Neural progenitor cell (in vitro differentiated cells): ENCODE measurements around the gene SLX4IP. TPM values are rescaled to one million over a fixed set of nuclear protein-coding genes. Genes with fewer than 3 reads are reported as not detected.

Experiments used
- DNase-seq: peaks from one replicate; pipeline ENCODE4 v3.0.0-alpha.2; 2016; ENCODE audit warnings: low spot score
- H2AFZ ChIP-seq: fragments of 200-600 bp; sonication (generic); replicated peaks from 2 replicates; pipeline ENCODE4 v1.6.1; 2016; ENCODE audit warnings: antibody characterized with exemption
- H3F3A ChIP-seq: fragments of 200-600 bp; sonication (generic); 2 replicates; pipeline ENCODE4 v1.6.1; 2016; ENCODE audit warnings: antibody characterized with exemption, low read depth
- H3K27ac ChIP-seq: fragments of 200-600 bp; sonication (generic); 2 replicates; pipeline ENCODE4 v1.5.1; 2016; ENCODE audit warnings: mild to moderate bottlenecking
- H3K27me3 ChIP-seq: fragments of 200-600 bp; sonication (generic); 2 replicates; pipeline ENCODE4 v1.6.1; 2016; ENCODE audit warnings: mild to moderate bottlenecking, moderate library complexity
- H3K36me3 ChIP-seq: fragments of 200-600 bp; sonication (generic); 2 replicates; pipeline ENCODE4 v1.5.1; 2016
- H3K4me1 ChIP-seq: fragments of 200-600 bp; sonication (generic); 2 replicates; pipeline ENCODE4 v1.6.1; 2016; ENCODE audit warnings: mixed run types
- H3K4me2 ChIP-seq: fragments of 200-600 bp; sonication (generic); 2 replicates; pipeline ENCODE4 v1.6.1; 2016
- H3K4me3 ChIP-seq: fragments of 200-600 bp; sonication (generic); 2 replicates; pipeline ENCODE4 v1.5.1; 2016
- H3K79me2 ChIP-seq: fragments of 200-600 bp; sonication (generic); 2 replicates; pipeline ENCODE4 v1.6.1; 2016; ENCODE audit warnings: low read depth
- H3K9ac ChIP-seq: fragments of 200-600 bp; sonication (generic); 2 replicates; pipeline ENCODE4 v1.6.1; 2016
- H3K9me3 ChIP-seq: fragments of 200-600 bp; sonication (generic); 2 replicates; pipeline ENCODE4 v1.5.1; 2016; ENCODE audit warnings: low read depth
- H4K20me1 ChIP-seq: fragments of 200-600 bp; sonication (generic); 2 replicates; pipeline ENCODE4 v1.6.1; 2016; ENCODE audit warnings: low read depth
- H3K27ac Mint-ChIP-seq: 3 replicates; pipeline ENCODE4 v1.8.0; 2021; ENCODE audit warnings: mixed read lengths
- H3K27me3 Mint-ChIP-seq: 2 replicates; pipeline ENCODE4 v1.8.0; 2022; ENCODE audit warnings: low read depth, mild to moderate bottlenecking, inconsistent platforms, moderate library complexity, mixed read lengths; ENCODE audit not compliant: insufficient read depth
- H3K36me3 Mint-ChIP-seq: 3 replicates; pipeline ENCODE4 v1.8.0; 2021; ENCODE audit warnings: mixed read lengths
- H3K4me1 Mint-ChIP-seq: 3 replicates; pipeline ENCODE4 v1.8.0; 2021; ENCODE audit warnings: mixed read lengths
- H3K4me3 Mint-ChIP-seq: 3 replicates; pipeline ENCODE4 v1.8.0; 2021; ENCODE audit warnings: mild to moderate bottlenecking, moderate library complexity, mixed read lengths
- H3K9me3 Mint-ChIP-seq: 3 replicates; pipeline ENCODE4 v1.8.0; 2020; ENCODE audit warnings: mixed read lengths
- EZH2 ChIP-seq: fragments of 200-600 bp; sonication (generic); IDR thresholded peaks from 2 replicates; pipeline ENCODE4 v1.6.1; 2017; ENCODE audit warnings: antibody characterized with exemption, mild to moderate bottlenecking, moderate library complexity
- EZH2phosphoT487 ChIP-seq: fragments of 200-600 bp; sonication (generic); IDR thresholded peaks from 2 replicates; pipeline ENCODE4 v1.6.1; 2017; ENCODE audit warnings: antibody characterized with exemption
- total RNA-seq: library from RNA; depleted of rRNA; stranded (reverse); fragments of >200 nt; gene quantifications from 2 replicates; pipeline ENCODE4 v1.2.3, GENCODE V29; 2015; ENCODE audit warnings: low replicate concordance
- TF ChIP-seq, protein P1 (sequence below): fragments of 200-600 bp; sonication (generic); IDR thresholded peaks from 2 replicates; pipeline ENCODE4 v1.5.1; 2017; ENCODE audit warnings: antibody characterized with exemption, mild to moderate bottlenecking

SLX4IP gene
- total RNA-seq, 1 donor from 2014 or later = 9.5 TPM

DNA sequence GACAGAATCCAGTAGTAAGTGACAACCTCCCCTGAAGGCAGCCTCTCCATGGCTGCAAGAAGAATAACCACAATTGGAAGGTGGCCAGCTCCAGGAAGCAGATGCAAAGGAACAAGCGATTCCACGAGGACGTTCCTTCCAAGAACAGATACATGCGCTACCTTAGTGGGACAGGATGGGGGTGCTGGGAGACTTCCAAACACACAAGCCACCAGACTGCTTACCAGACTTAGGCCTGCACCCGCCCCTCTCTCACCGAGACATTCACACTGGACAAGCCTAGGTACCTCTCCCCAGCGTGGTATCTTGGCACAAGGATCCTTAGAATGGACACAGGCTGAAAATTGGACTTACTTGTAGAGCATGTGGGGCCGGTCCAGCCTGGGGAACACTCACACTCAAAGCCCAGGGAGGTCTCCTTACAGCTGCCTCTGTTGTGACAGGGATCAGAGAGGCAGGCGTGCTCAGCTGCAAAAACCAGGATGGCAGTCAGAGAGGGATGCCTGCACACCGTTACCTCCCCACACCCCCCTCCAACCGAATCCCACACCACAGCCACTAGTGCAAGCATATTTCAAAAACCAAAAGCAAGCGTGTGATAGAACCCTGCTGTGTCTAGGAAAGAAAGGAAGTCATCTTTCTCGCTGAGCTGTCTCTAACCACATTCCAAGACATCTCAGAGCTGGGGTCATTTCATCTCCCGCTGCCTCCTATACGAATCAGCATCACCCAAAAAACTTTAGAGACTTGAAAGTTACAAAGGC lies 216.3 kb downstream of the SLX4IP start:
- Mint-ChIP-seq H3K27ac (peak overlapping the region; percentile 76), H3K36me3 (peaks cover 61% of the 10 kb centered on the region), H3K9me3 (no peaks in the 10 kb centered on the region), H3K27me3 (peaks cover 15% of the 10 kb centered on the region), H3K4me3 (peak overlapping the region; percentile 33), H3K4me1 (peaks cover 95% of the 10 kb centered on the region)
- Histone ChIP-seq H2AFZ (no peak overlapping the region), H4K20me1 (peaks cover 98% of the 10 kb centered on the region), H3K9ac (no peak overlapping the region), H3K27me3 (no peaks in the 10 kb centered on the region), H3F3A (peaks cover 43% of the 10 kb centered on the region), H3K27ac (no peak overlapping the region), H3K79me2 (peaks cover 64% of the 10 kb centered on the region), H3K36me3 (peaks cover 11% of the 10 kb centered on the region), H3K9me3 (no peaks in the 10 kb centered on the region), H3K4me3 (no peak overlapping the region), H3K4me1 (peaks cover 70% of the 10 kb centered on the region), H3K4me2 (peak overlapping the region; percentile 18)
- TF ChIP-seq EZH2 (no peak), EZH2phosphoT487 (no peak)
- TF ChIP-seq, protein P1, sequence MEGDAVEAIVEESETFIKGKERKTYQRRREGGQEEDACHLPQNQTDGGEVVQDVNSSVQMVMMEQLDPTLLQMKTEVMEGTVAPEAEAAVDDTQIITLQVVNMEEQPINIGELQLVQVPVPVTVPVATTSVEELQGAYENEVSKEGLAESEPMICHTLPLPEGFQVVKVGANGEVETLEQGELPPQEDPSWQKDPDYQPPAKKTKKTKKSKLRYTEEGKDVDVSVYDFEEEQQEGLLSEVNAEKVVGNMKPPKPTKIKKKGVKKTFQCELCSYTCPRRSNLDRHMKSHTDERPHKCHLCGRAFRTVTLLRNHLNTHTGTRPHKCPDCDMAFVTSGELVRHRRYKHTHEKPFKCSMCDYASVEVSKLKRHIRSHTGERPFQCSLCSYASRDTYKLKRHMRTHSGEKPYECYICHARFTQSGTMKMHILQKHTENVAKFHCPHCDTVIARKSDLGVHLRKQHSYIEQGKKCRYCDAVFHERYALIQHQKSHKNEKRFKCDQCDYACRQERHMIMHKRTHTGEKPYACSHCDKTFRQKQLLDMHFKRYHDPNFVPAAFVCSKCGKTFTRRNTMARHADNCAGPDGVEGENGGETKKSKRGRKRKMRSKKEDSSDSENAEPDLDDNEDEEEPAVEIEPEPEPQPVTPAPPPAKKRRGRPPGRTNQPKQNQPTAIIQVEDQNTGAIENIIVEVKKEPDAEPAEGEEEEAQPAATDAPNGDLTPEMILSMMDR = no peak
- DNase-seq = no peak

DNA sequence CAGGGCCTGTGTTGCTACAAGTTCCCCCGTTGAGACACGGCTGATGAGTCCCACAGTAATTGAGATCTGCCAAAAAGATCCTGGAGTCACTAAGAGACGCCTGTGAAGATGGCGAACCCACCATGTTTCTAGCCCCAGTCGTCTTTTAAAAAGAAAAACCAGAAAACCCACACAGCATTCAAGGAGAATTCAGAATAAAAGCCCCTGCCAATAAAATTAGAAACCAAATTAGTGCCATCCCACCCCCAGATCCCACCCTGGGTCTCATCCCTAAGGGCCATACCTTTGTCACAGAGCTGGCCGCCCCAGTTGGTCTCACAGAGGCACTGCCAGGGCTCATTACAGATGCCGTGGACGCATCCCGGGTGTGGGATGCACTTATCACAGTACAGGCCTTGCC lies 217.1 kb downstream of the SLX4IP start:
- Histone ChIP-seq H3K4me3 (no peak overlapping the region), H3K27ac (no peak overlapping the region), H2AFZ (no peak overlapping the region), H3K36me3 (peaks cover 10% of the 10 kb centered on the region), H3K27me3 (no peaks in the 10 kb centered on the region), H4K20me1 (peaks cover 98% of the 10 kb centered on the region), H3K4me2 (peak overlapping the region; percentile 69), H3K79me2 (peaks cover 70% of the 10 kb centered on the region), H3K9ac (no peak overlapping the region), H3K4me1 (peaks cover 78% of the 10 kb centered on the region), H3F3A (peaks cover 50% of the 10 kb centered on the region), H3K9me3 (no peaks in the 10 kb centered on the region)
- Mint-ChIP-seq H3K36me3 (peaks cover 59% of the 10 kb centered on the region), H3K4me3 (no peak overlapping the region), H3K27me3 (peaks cover 14% of the 10 kb centered on the region), H3K27ac (peak overlapping the region; percentile 93), H3K9me3 (no peaks in the 10 kb centered on the region), H3K4me1 (peaks cover 98% of the 10 kb centered on the region)
- no peak for DNase-seq
- TF ChIP-seq EZH2phosphoT487 (no peak), EZH2 (no peak)
- TF ChIP-seq, protein P1 = no peak

DNA sequence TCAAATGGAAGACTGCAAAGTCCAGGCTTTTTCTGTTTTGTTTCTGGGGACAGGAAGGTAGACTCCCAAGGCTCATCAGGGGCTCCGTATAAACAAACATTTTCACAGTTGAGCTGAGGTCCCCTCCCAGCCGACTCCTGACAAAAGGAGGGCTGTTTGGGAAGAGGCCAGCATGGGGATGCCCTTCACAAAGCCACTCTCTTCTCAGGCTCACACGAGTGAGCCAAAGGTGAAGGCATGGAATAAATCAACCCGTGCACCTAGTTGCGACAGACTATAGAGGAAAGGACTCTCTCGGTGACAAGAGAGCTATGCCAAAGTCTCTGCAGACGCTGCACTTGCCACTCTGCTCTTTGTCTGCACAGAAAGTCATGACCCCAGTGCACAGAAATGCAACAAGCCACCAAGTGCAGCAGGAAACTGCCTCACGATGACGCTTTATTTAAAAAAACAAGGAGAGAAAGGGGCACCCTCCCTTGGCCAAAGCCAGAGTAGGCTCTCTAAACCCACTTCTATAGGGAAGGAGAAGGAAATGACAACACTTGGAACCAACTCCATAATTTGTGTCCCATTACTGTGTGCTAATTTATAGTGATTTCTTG lies 217.7 kb downstream of the SLX4IP start:
- H3K27ac Mint-ChIP-seq = peak overlapping the region; percentile 80
- peaks cover 98% of the 10 kb centered on the region for H3K4me1 Mint-ChIP-seq
- H3K4me3 Mint-ChIP-seq = peak overlapping the region; percentile 73
- H3K36me3 ChIP-seq = peaks cover 8% of the 10 kb centered on the region
- H3K27me3 Mint-ChIP-seq = peaks cover 14% of the 10 kb centered on the region
- H3K9me3 ChIP-seq = no peaks in the 10 kb centered on the region
- H3K4me3 ChIP-seq = no peak overlapping the region
- H3K27me3 ChIP-seq = no peaks in the 10 kb centered on the region
- H3K4me2 ChIP-seq = peak overlapping the region; percentile 69
- H2AFZ ChIP-seq = no peak overlapping the region
- H4K20me1 ChIP-seq = peaks cover 98% of the 10 kb centered on the region
- H3K36me3 Mint-ChIP-seq = peaks cover 59% of the 10 kb centered on the region
- peaks cover 56% of the 10 kb centered on the region for H3F3A ChIP-seq
- H3K9ac ChIP-seq = no peak overlapping the region
- H3K79me2 ChIP-seq = peaks cover 76% of the 10 kb centered on the region
- DNase-seq = no peak
- no peaks in the 10 kb centered on the region for H3K9me3 Mint-ChIP-seq
- no peak overlapping the region for H3K27ac ChIP-seq
- H3K4me1 ChIP-seq = peaks cover 83% of the 10 kb centered on the region
- TF ChIP-seq, protein P1 = no peak
- TF ChIP-seq EZH2phosphoT487 (no peak), EZH2 (no peak)
